Activated T-helper 2 cell treated with anti-CD3 and anti-CD28 coated beads, Interferon-gamma antibody, Interleukin-2, Interleukin-4, amounts not matched to agents 10 μg/mL and 5 μg/mL and 100 μg/mL, durations not matched to agents 14 hours and 24 hours and 36 hours (primary cell): Measurements from ENCODE around the gene NINL. TPM values are rescaled to one million over a fixed set of nuclear protein-coding genes. Genes with fewer than 3 reads are reported as not detected.

ENCODE experiments used
- DNase-seq: peaks from one replicate; pipeline ENCODE4 v3.0.0; 2021; ENCODE audit warnings: low spot score
- H3K27ac Mint-ChIP-seq: one replicate; pipeline ENCODE4 v1.8.0; 2021; ENCODE audit warnings: mixed read lengths
- H3K27me3 Mint-ChIP-seq: one replicate; pipeline ENCODE4 v1.8.0; 2021; ENCODE audit warnings: low read depth, mixed read lengths
- H3K36me3 Mint-ChIP-seq: one replicate; pipeline ENCODE4 v1.8.0; 2021; ENCODE audit warnings: low read depth, mixed read lengths
- H3K4me1 Mint-ChIP-seq: one replicate; pipeline ENCODE4 v1.8.0; 2021; ENCODE audit warnings: low read depth, mixed read lengths
- H3K4me3 Mint-ChIP-seq: one replicate; pipeline ENCODE4 v1.8.0; 2021; ENCODE audit warnings: low read depth, mild to moderate bottlenecking, moderate library complexity, mixed read lengths
- H3K9me3 Mint-ChIP-seq: one replicate; pipeline ENCODE4 v1.8.0; 2021; ENCODE audit warnings: mixed read lengths
- intact Hi-C: fragments of 100-400 bp; cut with micrococcal nuclease; formaldehyde crosslinking; loops from one replicate; pipeline ENCODE4 v1.15.1; 2023
- total RNA-seq: library from RNA; stranded (reverse); gene quantifications from 2 replicates; pipeline ENCODE4 v1.2.3, GENCODE V29; 2022

NINL gene
- total RNA-seq, 1 donor from 2014 or later: 6.9 TPM

- Mint-ChIP-seq H3K4me3 (no peak overlapping the region), H3K27me3 (no peaks in the 10 kb centered on the region), H3K27ac (no peak overlapping the region), H3K9me3 (no peaks in the 10 kb centered on the region), H3K36me3 (no peaks in the 10 kb centered on the region), H3K4me1 (no peaks in the 10 kb centered on the region)
- intact Hi-C loops: no loop called here
- no peak for DNase-seq
Observed at GRCh38 chr20:25461786-25462545, 123.4 kb downstream of the NINL start.

- intact Hi-C loops: no loop called here
Observed at GRCh38 chr20:25461281-25461650, 124.1 kb downstream of the NINL start.

GRCh38 chr20:25460566-25461280 lies 124.6 kb downstream of the NINL start:
- H3K9me3 Mint-ChIP-seq: no peaks in the 10 kb centered on the region
- no peaks in the 10 kb centered on the region for H3K4me1 Mint-ChIP-seq
- intact Hi-C loops: no loop called here
- no peak for DNase-seq
- H3K27ac Mint-ChIP-seq: no peak overlapping the region
- H3K27me3 Mint-ChIP-seq: no peaks in the 10 kb centered on the region
- H3K4me3 Mint-ChIP-seq: no peak overlapping the region
- H3K36me3 Mint-ChIP-seq: no peaks in the 10 kb centered on the region

More at GRCh38 chr20:25461281-25461650, 124.1 kb downstream of the NINL start:
- H3K9me3 Mint-ChIP-seq: no peaks in the 10 kb centered on the region
- H3K27me3 Mint-ChIP-seq: no peaks in the 10 kb centered on the region
- no peak for DNase-seq
- no peak overlapping the region for H3K27ac Mint-ChIP-seq
- no peaks in the 10 kb centered on the region for H3K36me3 Mint-ChIP-seq
- no peaks in the 10 kb centered on the region for H3K4me1 Mint-ChIP-seq
- H3K4me3 Mint-ChIP-seq: no peak overlapping the region

- no peaks in the 10 kb centered on the region for H3K9me3 Mint-ChIP-seq
- intact Hi-C loops: no loop called here
- H3K27me3 Mint-ChIP-seq: no peaks in the 10 kb centered on the region
- H3K4me3 Mint-ChIP-seq: no peak overlapping the region
- DNase-seq: no peak
- no peaks in the 10 kb centered on the region for H3K4me1 Mint-ChIP-seq
- H3K27ac Mint-ChIP-seq: no peak overlapping the region
- no peaks in the 10 kb centered on the region for H3K36me3 Mint-ChIP-seq
Observed at GRCh38 chr20:25459916-25460535, 125.3 kb downstream of the NINL start.

GRCh38 chr20:25459111-25459830 lies 126.1 kb downstream of the NINL start:
- H3K27me3 Mint-ChIP-seq: no peaks in the 10 kb centered on the region
- intact Hi-C loops: no loop called here
- H3K4me3 Mint-ChIP-seq: no peak overlapping the region
- H3K36me3 Mint-ChIP-seq: no peaks in the 10 kb centered on the region
- H3K27ac Mint-ChIP-seq: no peak overlapping the region
- no peaks in the 10 kb centered on the region for H3K4me1 Mint-ChIP-seq
- DNase-seq: no peak
- H3K9me3 Mint-ChIP-seq: no peaks in the 10 kb centered on the region

GRCh38 chr20:25457886-25458680 lies 127.2 kb downstream of the NINL start:
- H3K4me1 Mint-ChIP-seq: no peaks in the 10 kb centered on the region
- intact Hi-C loops: no loop called here
- H3K27me3 Mint-ChIP-seq: no peaks in the 10 kb centered on the region
- no peak overlapping the region for H3K27ac Mint-ChIP-seq
- H3K9me3 Mint-ChIP-seq: no peaks in the 10 kb centered on the region
- H3K36me3 Mint-ChIP-seq: no peaks in the 10 kb centered on the region
- DNase-seq: no peak
- H3K4me3 Mint-ChIP-seq: no peak overlapping the region

- peaks cover 4% of the 10 kb centered on the region for H3K36me3 Mint-ChIP-seq
- H3K27me3 Mint-ChIP-seq: no peaks in the 10 kb centered on the region
- DNase-seq: no peak
- H3K27ac Mint-ChIP-seq: no peak overlapping the region
- no peak overlapping the region for H3K4me3 Mint-ChIP-seq
- no peaks in the 10 kb centered on the region for H3K4me1 Mint-ChIP-seq
- intact Hi-C loops: no loop called here
- no peaks in the 10 kb centered on the region for H3K9me3 Mint-ChIP-seq
Observed at GRCh38 chr20:25454153-25454900, 131.0 kb downstream of the NINL start.

- Mint-ChIP-seq H3K4me1 (no peaks in the 10 kb centered on the region), H3K36me3 (peaks cover 15% of the 10 kb centered on the region), H3K4me3 (no peak overlapping the region), H3K27ac (no peak overlapping the region), H3K27me3 (no peaks in the 10 kb centered on the region), H3K9me3 (no peaks in the 10 kb centered on the region)
- no peak for DNase-seq
- intact Hi-C loops: no loop called here
Observed at GRCh38 chr20:25453035-25453810, 132.1 kb downstream of the NINL start.

GRCh38 chr20:25452333-25452732 lies 133.0 kb downstream of the NINL start:
- H3K27ac Mint-ChIP-seq: no peak overlapping the region
- peaks cover 2% of the 10 kb centered on the region for H3K9me3 Mint-ChIP-seq
- peaks cover 24% of the 10 kb centered on the region for H3K36me3 Mint-ChIP-seq
- intact Hi-C loops: no loop called here
- no peak for DNase-seq
- H3K4me1 Mint-ChIP-seq: no peaks in the 10 kb centered on the region
- no peak overlapping the region for H3K4me3 Mint-ChIP-seq
- H3K27me3 Mint-ChIP-seq: no peaks in the 10 kb centered on the region

GRCh38 chr20:25447671-25448070 lies 137.7 kb downstream of the NINL start:
- peaks cover 4% of the 10 kb centered on the region for H3K4me1 Mint-ChIP-seq
- no peak for DNase-seq
- H3K27me3 Mint-ChIP-seq: no peaks in the 10 kb centered on the region
- peaks cover 59% of the 10 kb centered on the region for H3K36me3 Mint-ChIP-seq
- intact Hi-C loops: no loop called here
- H3K4me3 Mint-ChIP-seq: no peak overlapping the region
- H3K27ac Mint-ChIP-seq: no peak overlapping the region
- peaks cover 3% of the 10 kb centered on the region for H3K9me3 Mint-ChIP-seq

GRCh38 chr20:25444556-25444955 lies 140.8 kb downstream of the NINL start:
- intact Hi-C loops: no loop called here
- H3K4me3 Mint-ChIP-seq: no peak overlapping the region
- H3K27me3 Mint-ChIP-seq: no peaks in the 10 kb centered on the region
- peaks cover 3% of the 10 kb centered on the region for H3K9me3 Mint-ChIP-seq
- H3K36me3 Mint-ChIP-seq: peaks cover 60% of the 10 kb centered on the region
- DNase-seq: no peak
- H3K4me1 Mint-ChIP-seq: peaks cover 4% of the 10 kb centered on the region
- H3K27ac Mint-ChIP-seq: no peak overlapping the region
